Measurements from ENCODE around the gene SLC25A44. TPM values are rescaled to one million over a fixed set of nuclear protein-coding genes. Genes with fewer than 3 reads are reported as not detected.
A peak's percentile ranks its signal among the peaks of the same experiment; 100 is the strongest.

The SLC25A44 gene
- total and polyA plus RNA-seq, 2 donors (not counting 1 experiment from before 2014, with no cell fraction given): 14.9 to 27.2 TPM

DNA sequence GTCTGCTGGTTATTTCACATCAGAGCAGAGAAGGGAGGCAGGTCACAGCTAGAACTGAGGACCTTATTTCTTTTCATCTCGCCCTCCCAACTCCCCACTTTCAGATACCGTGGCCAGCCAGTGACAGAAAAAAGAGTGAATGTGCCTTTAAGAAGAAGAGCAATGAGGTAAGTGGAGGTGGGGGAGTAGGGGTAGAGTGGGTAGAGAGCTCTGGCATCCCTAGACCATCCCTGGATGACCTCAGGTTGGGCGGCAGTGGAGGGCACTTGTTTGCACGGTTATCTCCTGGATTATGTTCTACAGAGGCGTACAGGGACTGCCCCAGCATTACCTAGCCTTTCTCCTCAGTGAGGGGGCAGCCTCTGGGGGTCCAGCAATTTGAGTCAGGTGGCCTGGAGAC is 35.9 kb upstream of the SLC25A44 start:
- no peak overlapping the region for H3K27ac ChIP-seq (ENCODE audit: low read length in 2 of 2)
- H3K9me3 ChIP-seq (ENCODE audit: control extremely low read depth in 1 of 3, control insufficient read depth in 2 of 3, insufficient read depth in 1 of 3, low read length in 2 of 3): no peaks in the 10 kb centered on the region
- H3K27me3 ChIP-seq (replicated peaks in 1 of 4; ENCODE audit: control extremely low read depth in 1 of 4, control insufficient read depth in 3 of 4, insufficient read depth in 4 of 4, low read length in 3 of 4): peaks cover 0 to 27% (median 7%) of the 10 kb centered on the region in 4 experiments
- peak overlapping the region; percentile 27 for H3K4me2 ChIP-seq (replicated peaks; ENCODE audit: low read depth, low read length, poor library complexity, severe bottlenecking)
- DNase-seq (no peak), ATAC-seq (ENCODE audit: low read depth) (no peak)
- ChIA-PET CTCF (interaction anchor here (0.6 to 1.0 kb wide), 2 partner anchors 67 to 143 kb away, joined by 3 to 4 read pairs; no protein-coding TSS in a partner anchor), POLR2A (interaction anchor here (0.7 kb wide), 1 partner anchor 55 kb away, joined by 3 read pairs; the partner anchor contains the start of gene PMF1)
- H3K4me1 ChIP-seq (ENCODE audit: control insufficient read depth in 2 of 2, insufficient read depth in 2 of 2, low read length in 2 of 2): peaks cover 65 to 83% of the 10 kb centered on the region in 2 donors
- intact Hi-C loops (cut with micrococcal nuclease): loop anchor here (1.0 kb wide), 1 partner anchor 12 kb away; no protein-coding TSS in a partner anchor
- no peak overlapping the region for H2AFZ ChIP-seq (ENCODE audit: insufficient read depth, low read depth, low read length, poor library complexity, severe bottlenecking)
- H3K79me2 ChIP-seq (ENCODE audit: control insufficient read depth, insufficient read depth, low read length): peaks cover 28% of the 10 kb centered on the region
- no peak for TF ChIP-seq EZH2 (IDR thresholded peaks at IDR 0.05; ENCODE audit: borderline replicate concordance, insufficient read depth, low read depth, low read length, poor library complexity, severe bottlenecking)
- TF ChIP-seq, protein P1, sequence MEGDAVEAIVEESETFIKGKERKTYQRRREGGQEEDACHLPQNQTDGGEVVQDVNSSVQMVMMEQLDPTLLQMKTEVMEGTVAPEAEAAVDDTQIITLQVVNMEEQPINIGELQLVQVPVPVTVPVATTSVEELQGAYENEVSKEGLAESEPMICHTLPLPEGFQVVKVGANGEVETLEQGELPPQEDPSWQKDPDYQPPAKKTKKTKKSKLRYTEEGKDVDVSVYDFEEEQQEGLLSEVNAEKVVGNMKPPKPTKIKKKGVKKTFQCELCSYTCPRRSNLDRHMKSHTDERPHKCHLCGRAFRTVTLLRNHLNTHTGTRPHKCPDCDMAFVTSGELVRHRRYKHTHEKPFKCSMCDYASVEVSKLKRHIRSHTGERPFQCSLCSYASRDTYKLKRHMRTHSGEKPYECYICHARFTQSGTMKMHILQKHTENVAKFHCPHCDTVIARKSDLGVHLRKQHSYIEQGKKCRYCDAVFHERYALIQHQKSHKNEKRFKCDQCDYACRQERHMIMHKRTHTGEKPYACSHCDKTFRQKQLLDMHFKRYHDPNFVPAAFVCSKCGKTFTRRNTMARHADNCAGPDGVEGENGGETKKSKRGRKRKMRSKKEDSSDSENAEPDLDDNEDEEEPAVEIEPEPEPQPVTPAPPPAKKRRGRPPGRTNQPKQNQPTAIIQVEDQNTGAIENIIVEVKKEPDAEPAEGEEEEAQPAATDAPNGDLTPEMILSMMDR (IDR thresholded peaks at IDR 0.05): no peak
- Mint-ChIP-seq H3K4me1 (peaks cover 75% of the 10 kb centered on the region), H3K9me3 (ENCODE audit: insufficient read depth) (no peaks in the 10 kb centered on the region), H3K27ac (no peak overlapping the region), H3K4me3 (peak overlapping the region; percentile 36), H3K27me3 (peaks cover 32% of the 10 kb centered on the region)
- 93% methylated on average over 3 of the region's 5 CpGs for WGBS (ENCODE audit: insufficient coverage)
- no peak overlapping the region for H3K9ac ChIP-seq (ENCODE audit: low read length)
- H3K4me3 ChIP-seq (ENCODE audit: control extremely low read depth in 1 of 5, extremely low read depth in 1 of 5, insufficient read depth in 1 of 5, low read depth in 2 of 5, low read length in 4 of 5): no peak overlapping the region
- no peaks in the 10 kb centered on the region for H3K36me3 ChIP-seq (replicated peaks in 1 of 2; ENCODE audit: control extremely low read depth in 1 of 2, control insufficient read depth in 1 of 2, extremely low read depth in 1 of 2, insufficient read depth in 2 of 2, low read length in 1 of 2)
- H4K20me1 ChIP-seq (ENCODE audit: control insufficient read depth, insufficient read depth, low read length, poor library complexity, severe bottlenecking): no peaks in the 10 kb centered on the region

- Histone ChIP-seq H3K9me3 (ENCODE audit: control extremely low read depth in 1 of 3, control insufficient read depth in 2 of 3, insufficient read depth in 1 of 3, low read length in 2 of 3) (no peaks in the 10 kb centered on the region), H3K4me3 (ENCODE audit: control extremely low read depth in 1 of 5, extremely low read depth in 1 of 5, insufficient read depth in 1 of 5, low read depth in 2 of 5, low read length in 4 of 5) (peak overlapping the region in 1 of 5 experiments; percentile 45), H3K4me2 (replicated peaks; ENCODE audit: low read depth, low read length, poor library complexity, severe bottlenecking) (peak overlapping the region; percentile 80), H3K9ac (ENCODE audit: low read length) (peak overlapping the region; percentile 54), H3K4me1 (ENCODE audit: control insufficient read depth in 2 of 2, insufficient read depth in 2 of 2, low read length in 2 of 2) (peaks cover 47 to 61% of the 10 kb centered on the region in 2 donors), H4K20me1 (ENCODE audit: control insufficient read depth, insufficient read depth, low read length, poor library complexity, severe bottlenecking) (no peaks in the 10 kb centered on the region), H3K27me3 (replicated peaks in 1 of 4; ENCODE audit: control extremely low read depth in 1 of 4, control insufficient read depth in 3 of 4, insufficient read depth in 4 of 4, low read length in 3 of 4) (peaks cover 0 to 25% (median 7%) of the 10 kb centered on the region in 4 experiments), H3K79me2 (ENCODE audit: control insufficient read depth, insufficient read depth, low read length) (peaks cover 13% of the 10 kb centered on the region), H2AFZ (ENCODE audit: insufficient read depth, low read depth, low read length, poor library complexity, severe bottlenecking) (peak overlapping the region; percentile 63), H3K36me3 (replicated peaks in 1 of 2; ENCODE audit: control extremely low read depth in 1 of 2, control insufficient read depth in 1 of 2, extremely low read depth in 1 of 2, insufficient read depth in 2 of 2, low read length in 1 of 2) (no peaks in the 10 kb centered on the region), H3K27ac (ENCODE audit: low read length in 2 of 2) (no peak overlapping the region)
- H3K27me3 Mint-ChIP-seq: peaks cover 32% of the 10 kb centered on the region
- ATAC-seq (ENCODE audit: low read depth) (no peak), DNase-seq (peak; percentile 28)
- intact Hi-C loops (cut with micrococcal nuclease): no loop called here
- TF ChIP-seq EZH2 (IDR thresholded peaks at IDR 0.05; ENCODE audit: borderline replicate concordance, insufficient read depth, low read depth, low read length, poor library complexity, severe bottlenecking): no peak
- TF ChIP-seq, protein P1 (IDR thresholded peaks at IDR 0.05): no peak
- peaks cover 59% of the 10 kb centered on the region for H3K4me1 Mint-ChIP-seq
- peak overlapping the region; percentile 80 for H3K4me3 Mint-ChIP-seq
- no peak overlapping the region for H3K27ac Mint-ChIP-seq
- ChIA-PET POLR2A (no interaction called here), CTCF (interaction anchor here (0.6 to 4.0 kb wide), 3 partner anchors 9 to 65 kb away, joined by 3 to 17 read pairs (median 4); no protein-coding TSS in a partner anchor)
- WGBS (ENCODE audit: insufficient coverage): 89% methylated on average over 8 of the region's 13 CpGs
- no peaks in the 10 kb centered on the region for H3K9me3 Mint-ChIP-seq (ENCODE audit: insufficient read depth)
Observed at GRCh38 chr1:156160000-156160742, 33.7 kb upstream of the SLC25A44 start.
